Fibroblast of mammary gland (primary cell): ENCODE measurements around the gene CMKLR1.
A peak's percentile ranks its signal among the peaks of the same experiment; 100 is the strongest.

Experiments
- DNase-seq: peaks from one replicate; pipeline ENCODE4 v3.0.0-alpha.2; 2010; ENCODE audit warnings: low read depth
- H3K4me3 ChIP-seq: 2 replicates; pipeline ENCODE4 v1.5.1; 2011; ENCODE audit warnings: low read depth, mild to moderate bottlenecking, low read length, moderate library complexity; ENCODE audit not compliant: control insufficient read depth
- TF ChIP-seq, protein P1 (sequence below): conservative IDR thresholded peaks from 2 replicates; pipeline ENCODE4 v1.5.1; 2011; ENCODE audit warnings: low read depth, low read length, inconsistent platforms; ENCODE audit not compliant: control insufficient read depth, insufficient read depth

Gene CMKLR1

GRCh38 chr12:108312693-108313189 is 26.4 kb downstream of the CMKLR1 start:
- no peak for DNase-seq
- TF ChIP-seq, protein P1, sequence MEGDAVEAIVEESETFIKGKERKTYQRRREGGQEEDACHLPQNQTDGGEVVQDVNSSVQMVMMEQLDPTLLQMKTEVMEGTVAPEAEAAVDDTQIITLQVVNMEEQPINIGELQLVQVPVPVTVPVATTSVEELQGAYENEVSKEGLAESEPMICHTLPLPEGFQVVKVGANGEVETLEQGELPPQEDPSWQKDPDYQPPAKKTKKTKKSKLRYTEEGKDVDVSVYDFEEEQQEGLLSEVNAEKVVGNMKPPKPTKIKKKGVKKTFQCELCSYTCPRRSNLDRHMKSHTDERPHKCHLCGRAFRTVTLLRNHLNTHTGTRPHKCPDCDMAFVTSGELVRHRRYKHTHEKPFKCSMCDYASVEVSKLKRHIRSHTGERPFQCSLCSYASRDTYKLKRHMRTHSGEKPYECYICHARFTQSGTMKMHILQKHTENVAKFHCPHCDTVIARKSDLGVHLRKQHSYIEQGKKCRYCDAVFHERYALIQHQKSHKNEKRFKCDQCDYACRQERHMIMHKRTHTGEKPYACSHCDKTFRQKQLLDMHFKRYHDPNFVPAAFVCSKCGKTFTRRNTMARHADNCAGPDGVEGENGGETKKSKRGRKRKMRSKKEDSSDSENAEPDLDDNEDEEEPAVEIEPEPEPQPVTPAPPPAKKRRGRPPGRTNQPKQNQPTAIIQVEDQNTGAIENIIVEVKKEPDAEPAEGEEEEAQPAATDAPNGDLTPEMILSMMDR = no peak
- H3K4me3 ChIP-seq = no peak overlapping the region

GRCh38 chr12:108312073-108312659 is 26.9 kb downstream of the CMKLR1 start:
- TF ChIP-seq, protein P1 = no peak
- no peak overlapping the region for H3K4me3 ChIP-seq
- DNase-seq = no peak

GRCh38 chr12:108311605-108312004 is 27.5 kb downstream of the CMKLR1 start:
- DNase-seq = no peak
- no peak overlapping the region for H3K4me3 ChIP-seq
- TF ChIP-seq, protein P1 = no peak

DNA sequence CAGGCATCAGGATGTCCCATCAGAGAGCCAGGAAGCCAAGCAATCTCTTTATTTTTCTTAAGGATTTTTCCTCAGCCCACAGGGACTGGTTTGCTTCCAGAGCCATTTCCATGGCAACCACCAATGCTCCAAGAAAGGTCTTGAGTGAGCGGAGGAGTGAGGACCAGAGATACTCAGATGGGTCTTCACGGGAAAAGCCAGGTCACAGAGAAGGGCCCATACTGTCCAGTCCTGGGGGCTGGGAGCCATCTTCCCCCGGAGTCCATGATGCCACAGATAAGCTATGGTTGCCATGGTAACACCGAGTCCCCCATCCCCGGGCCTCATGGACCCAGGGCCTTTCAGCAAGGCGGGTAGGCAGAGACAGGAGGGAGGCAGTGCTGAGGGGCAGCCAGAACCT is 28.6 kb downstream of the CMKLR1 start:
- peak; percentile 25 for DNase-seq
- TF ChIP-seq, protein P1 = no peak
- no peak overlapping the region for H3K4me3 ChIP-seq

DNA sequence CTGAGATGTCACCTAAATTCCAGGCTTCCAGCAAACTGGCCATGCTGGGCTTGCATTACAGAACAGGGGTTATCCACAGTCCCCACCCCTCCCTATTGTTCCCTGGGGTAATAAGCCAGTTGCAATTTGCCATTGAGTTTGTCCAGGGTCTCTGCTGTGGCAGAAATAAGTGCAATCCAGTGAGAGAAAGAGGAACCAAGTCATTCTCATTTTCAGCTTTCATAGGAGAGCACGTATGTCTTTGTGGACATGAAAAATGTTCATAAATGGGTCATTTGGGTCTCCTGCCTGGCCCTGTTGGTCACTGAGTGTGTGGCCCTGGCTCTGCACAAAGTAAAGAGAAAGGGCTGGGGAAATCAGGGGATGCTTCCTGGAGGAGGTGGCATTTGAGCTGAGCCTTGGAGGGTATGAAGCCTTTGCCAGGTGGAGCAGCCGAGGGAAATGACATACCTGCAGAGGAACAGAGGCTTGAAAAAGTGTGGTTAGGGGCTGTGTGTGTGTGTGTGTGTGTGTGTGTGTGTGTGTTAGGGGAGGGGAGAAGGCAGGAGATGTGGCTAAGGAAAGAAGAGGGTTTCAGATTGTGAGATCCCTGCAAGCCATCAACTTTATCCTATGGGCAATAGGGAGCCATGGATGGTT is 29.3 kb downstream of the CMKLR1 start:
- TF ChIP-seq, protein P1 = no peak
- no peak for DNase-seq

DNA sequence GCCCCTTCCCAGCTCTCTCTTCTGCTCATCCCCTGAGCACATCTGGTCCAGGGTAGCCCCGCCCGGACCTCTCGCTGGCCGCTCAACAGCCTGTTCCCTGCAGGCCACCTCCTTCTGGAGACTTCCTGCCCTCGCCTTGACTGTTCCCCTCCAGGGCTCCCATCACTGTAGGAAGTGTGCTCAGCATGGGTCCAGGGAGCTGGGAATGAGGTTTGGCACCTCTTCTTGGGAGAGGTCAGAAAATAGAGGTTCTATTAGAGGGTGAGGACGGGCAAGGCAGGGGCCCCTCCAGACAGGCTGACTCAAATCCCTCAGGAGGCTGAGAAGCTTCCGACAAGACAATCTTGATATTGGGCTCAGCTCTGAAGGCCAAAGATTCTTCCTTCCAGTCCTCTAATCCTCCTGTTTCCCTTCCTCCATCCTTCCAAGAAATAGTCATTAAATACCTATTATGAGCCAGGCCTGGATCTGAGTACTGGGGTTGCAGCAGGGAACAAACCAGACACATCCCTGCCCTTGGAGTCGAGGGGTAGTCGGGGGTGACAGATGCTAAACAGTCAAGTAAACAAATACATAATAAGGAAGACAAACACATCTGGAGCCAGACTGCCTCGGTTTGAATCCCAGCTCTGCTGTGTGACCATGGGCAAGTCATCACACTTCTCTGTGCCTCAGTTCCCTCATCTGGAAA is 30.6 kb downstream of the CMKLR1 start:
- no peak overlapping the region for H3K4me3 ChIP-seq
- TF ChIP-seq, protein P1 = no peak
- DNase-seq = peak; percentile 34

More for the DNA sequence above, 29.3 kb downstream of the CMKLR1 start:
- no peak overlapping the region for H3K4me3 ChIP-seq
